Fibroblast of skin of left quadriceps (primary cell): ENCODE results near the gene STPG3.
"Not testable (repeated sequence)": the region's sequence is repeated elsewhere in the genome, so short reads cannot be mapped to it uniquely, and the experiment has no call there.

Experiments
- DNase-seq, 2 experiments: peaks; one replicate each; pipeline ENCODE4 v3.0.0-alpha.2; 2013; ENCODE audit warnings: low read depth in 2 of 2

STPG3 gene

DNA sequence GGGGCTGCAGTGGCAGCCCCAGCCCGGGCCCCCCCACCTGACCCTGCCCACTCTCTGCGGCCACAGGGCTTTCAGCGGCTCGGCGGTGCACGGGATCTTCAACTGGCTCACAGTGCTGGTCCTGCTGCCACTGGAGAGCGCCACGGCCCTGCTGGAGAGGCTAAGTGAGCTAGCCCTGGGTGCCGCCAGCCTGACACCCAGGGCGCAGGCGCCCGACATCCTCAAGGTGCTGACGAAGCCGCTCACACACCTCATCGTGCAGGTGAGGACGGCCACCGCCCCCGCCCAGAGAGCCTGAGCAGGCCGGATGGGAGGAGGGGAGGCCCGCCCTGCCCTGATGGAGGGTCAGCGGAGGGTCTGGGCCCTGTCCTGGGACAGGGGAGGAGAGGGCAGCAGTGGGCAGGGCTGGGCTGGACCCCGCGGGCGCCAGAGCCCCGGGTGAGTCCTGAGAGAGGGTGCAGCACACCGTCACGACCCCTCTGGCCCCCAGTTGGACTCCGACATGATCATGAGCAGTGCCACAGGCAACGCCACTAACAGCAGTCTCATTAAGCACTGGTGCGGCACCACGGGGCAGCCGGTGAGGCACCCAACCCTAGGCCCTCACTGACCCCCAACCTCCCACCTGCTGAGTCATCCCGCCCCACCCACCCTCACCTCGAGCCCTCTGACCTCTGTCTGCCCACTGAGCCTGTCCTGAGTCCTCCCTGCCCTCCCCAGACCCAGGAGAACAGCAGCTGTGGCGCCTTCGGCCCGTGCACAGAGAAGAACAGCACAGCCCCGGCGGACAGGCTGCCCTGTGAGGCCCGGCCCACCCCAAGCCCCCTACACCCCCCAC, 17.7 kb upstream of the STPG3 start:
- DNase-seq, result no peak

DNA sequence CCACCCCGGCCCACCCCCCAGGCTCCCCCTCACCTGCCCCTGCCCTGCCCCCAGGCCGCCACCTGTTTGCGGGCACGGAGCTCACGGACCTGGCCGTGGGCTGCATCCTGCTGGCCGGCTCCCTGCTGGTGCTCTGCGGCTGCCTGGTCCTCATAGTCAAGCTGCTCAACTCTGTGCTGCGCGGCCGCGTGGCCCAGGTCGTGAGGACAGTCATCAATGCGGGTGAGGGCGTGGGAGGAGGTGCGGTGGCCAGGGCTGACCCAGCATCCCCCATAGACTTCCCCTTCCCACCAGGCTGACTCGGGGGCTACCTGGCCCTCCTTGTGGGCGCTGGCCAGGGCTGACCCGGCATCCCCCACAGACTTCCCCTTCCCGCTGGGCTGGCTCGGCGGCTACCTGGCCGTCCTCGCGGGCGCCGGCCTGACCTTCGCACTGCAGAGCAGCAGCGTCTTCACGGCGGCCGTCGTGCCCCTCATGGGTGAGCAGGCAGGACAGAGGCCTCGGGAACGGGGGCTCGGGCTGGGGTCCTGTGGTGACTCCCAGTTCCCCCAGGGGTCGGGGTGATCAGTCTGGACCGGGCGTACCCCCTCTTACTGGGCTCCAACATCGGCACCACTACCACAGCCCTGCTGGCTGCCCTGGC, 16.9 kb upstream of the STPG3 start:
- no peak for DNase-seq

DNA sequence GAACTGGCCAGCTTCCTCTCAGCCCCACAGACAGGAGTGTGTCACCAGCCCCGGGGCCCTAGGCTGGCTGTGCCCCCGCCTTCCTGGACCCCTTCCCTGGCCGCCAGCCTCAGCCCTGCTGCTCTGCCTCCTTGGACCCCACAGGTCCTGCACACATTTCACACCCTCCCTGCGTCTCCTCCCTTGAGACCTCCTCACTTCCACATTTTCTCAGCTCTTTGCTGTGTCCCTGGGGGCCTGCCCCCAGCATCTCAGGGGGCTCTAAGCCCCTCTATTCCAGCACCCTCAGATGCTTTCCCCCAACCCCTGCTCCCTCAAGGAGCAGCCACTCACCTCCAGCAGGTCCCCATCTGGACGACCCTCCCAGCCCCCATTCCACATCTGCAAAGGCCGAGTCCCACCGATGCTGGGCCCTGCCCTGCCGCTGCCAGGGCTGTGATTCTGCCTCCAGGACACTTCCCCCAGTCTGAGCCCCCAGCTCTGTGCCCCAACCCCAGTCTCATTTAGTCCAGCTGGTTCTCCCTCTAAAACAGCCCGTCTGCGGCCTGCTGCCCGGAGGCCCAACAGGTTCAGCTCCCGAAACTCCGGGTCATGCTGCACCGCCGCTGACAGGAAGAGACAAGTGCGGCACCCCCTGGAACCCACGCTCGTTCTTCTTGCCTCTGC, 16.2 kb upstream of the STPG3 start:
- DNase-seq, result no peak

DNA sequence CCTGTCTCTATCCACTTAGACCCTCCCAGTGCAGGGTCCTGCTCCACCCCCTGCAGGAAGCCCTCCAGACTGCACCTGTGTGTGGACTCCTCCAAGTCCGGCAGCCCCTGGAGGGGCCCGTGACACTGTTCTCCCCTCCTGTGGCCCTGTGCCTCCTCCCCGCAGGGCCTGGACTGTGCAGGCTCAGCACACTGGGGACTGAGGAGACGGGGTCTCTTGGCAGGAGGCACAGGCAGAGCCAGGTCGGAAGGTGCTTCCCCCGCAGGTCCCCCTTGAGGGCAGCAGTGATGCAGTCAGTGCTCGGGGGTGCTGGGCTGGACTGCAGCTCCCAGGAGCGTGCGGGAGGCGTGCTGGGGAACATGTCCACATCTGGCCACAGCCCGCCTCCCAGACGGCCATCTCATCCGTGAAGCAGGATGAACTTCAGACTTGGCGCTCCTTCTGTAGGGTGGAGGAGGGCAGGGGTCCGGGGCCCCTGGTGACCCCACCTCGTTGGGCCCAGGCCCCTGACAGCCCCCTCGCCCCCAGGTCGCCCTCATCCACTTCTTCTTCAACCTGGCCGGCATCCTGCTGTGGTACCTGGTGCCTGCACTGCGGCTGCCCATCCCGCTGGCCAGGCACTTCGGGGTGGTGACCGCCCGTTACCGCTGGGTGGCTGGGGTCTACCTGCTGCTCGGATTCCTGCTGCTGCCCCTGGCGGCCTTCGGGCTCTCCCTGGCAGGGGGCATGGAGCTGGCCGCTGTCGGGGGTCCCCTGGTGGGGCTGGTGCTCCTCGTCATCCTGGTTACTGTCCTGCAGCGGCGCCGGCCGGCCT, 15.5 kb upstream of the STPG3 start:
- DNase-seq, result no peak

DNA sequence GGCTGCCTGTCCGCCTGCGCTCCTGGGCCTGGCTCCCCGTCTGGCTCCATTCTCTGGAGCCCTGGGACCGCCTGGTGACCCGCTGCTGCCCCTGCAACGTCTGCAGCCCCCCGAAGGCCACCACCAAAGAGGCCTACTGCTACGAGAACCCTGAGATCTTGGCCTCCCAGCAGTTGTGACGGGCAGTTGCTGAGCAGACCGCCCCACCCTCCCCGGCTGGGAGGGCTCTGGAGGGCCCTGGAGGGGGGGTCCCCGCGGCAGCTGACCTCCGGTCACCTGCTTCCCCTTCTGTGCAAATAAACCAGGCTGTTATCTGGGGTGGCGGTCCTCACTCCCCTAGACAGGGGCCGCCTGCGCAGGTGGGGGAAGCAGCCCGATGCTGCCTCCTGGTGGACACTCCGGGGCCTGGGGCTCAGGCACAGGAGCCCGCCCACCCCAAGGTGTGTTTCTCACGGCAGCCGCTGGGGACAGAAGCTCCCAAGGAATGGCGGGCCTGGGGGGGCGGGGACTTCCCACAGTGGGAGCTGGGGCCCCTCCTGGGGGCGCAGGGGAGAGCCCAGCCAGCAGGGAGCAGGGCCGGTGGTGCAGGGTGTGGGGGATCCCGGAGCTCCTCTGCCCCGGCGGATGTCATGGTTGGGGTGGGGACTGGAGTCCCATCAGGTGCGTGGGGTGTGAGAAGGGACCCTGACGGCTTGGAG, 14.7 kb upstream of the STPG3 start:
- peak; percentile 38 to 39 for DNase-seq

DNA sequence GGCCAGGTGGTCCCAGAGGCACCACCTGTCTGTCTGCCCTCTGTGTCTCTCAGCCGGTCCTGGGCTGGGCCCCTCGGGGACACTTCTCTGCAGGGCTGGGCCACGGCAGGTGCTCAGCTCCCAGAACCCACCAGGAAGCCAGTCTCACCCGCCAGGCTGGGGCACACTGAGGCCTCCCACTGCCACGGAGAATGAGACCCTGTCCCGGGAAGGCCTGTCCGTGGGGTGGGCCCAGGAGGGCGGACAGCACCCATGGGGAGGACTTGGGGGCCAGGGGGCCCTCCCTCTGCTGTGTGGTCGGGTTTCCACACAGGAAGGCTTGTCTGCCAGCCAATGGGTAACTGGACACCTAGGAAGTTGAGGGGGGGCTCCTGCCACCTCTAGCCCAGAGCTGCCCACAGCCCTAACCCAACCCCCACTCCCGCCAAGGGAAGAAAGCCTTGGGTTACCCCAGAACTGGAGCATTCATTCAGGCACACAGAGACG, 14.1 kb upstream of the STPG3 start:
- DNase-seq, result no peak

DNA sequence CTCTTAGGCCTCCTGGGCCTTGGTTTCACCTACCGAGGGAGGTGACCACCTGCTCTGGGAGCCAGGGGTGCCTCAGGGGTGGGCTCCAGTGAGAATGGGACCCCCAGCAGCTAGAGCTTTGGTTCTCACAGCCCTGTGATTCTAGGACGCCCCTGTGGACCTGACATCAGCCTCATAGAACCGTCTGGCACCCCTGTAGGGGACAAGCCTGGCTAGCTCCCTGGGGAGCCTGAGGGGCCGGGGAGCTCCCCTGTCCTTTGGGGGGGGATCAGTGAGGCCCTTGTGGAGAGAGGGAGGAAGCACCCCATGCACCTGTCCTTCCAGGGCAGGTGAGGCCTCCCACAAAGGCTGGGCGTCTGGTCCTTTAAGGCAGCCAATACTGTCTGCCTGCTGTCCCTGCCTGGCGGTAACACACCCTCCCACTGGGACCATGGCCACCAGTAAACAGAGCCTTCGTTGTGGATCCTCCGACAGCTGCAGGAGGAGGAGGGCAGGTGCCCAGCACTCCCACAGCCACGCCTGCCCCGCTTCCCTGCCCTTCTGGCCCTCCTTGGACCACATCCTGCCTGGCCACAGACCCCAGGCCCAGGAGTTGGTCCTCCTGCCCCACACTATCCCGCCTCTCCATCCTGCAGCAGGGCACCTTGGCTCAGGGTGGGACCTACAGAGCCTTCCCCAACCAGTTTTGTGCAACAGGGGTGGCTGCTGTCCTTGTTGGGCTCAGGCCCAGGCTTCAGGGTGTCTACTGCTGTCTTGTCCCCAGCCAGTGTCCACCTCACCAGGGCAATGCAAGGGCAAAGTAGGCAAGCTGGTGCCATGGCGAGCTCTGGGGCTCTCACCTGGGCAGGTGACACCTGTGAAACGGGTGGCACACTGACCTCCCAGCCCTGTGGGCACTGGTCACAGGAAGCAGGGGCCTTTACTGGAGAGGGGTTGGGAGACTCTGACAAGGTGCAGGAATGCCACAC, 13.0 kb upstream of the STPG3 start:
- DNase-seq, result no peak

DNA sequence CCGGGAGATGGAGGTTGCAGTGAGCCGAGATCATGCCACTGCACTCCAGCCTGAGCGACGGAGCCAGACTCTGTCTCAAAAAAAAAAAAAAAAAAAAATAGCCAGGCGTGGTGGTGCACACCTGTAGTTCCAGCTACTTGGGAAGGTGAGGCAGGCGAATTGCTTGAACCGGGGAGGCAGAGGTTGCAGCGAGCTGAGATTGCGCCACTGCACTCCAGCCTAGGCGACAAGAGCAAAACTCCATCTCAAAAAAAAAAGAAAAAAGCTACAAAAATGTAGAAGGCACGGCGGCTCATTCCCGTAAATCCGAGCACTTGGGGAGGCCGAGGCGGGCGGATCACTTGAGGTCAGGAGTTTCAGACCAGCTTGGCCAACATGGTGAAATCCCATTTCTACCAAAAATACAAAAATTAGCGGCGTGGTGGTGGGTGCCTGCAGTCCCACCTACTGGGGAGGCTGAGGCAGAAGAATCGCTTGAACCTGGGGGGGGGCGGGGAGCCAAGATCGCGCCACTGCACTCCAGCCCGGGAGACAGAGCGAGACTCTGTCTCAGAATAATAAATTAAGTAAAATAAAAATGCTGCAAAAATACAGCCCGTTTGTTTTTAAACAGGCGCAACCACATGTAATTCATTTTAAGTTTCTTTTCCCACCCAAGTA, 11.4 kb upstream of the STPG3 start:
- not testable (repeated sequence) for DNase-seq

DNA sequence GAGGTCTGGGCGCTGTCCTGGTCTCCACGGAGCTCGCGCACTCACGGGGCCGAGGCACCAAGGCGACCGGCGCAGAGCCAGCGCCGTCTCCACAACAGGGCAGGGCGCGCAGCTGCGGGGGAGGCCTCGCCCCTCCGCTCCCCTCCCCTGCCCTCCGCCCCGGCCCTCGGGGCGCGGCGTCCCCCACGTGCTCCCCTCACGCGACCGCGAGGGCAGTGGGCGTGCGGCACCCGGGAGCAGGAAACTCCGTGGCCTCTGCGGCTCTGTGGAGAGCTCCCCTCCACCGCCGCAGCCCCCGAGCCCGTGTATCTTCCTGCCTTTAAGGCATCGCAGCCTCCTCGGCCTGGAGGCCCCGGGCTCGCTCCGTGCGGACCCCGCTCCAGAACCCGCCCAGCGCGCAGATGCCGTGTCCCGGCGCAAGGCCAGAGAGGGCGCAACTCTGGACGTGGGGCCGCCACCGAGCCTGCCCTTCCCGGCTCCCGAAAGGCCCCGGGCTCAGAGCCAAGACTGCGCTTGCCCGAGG, 10.7 kb upstream of the STPG3 start:
- peak in 1 of 2 experiments; percentile 21 for DNase-seq

DNA sequence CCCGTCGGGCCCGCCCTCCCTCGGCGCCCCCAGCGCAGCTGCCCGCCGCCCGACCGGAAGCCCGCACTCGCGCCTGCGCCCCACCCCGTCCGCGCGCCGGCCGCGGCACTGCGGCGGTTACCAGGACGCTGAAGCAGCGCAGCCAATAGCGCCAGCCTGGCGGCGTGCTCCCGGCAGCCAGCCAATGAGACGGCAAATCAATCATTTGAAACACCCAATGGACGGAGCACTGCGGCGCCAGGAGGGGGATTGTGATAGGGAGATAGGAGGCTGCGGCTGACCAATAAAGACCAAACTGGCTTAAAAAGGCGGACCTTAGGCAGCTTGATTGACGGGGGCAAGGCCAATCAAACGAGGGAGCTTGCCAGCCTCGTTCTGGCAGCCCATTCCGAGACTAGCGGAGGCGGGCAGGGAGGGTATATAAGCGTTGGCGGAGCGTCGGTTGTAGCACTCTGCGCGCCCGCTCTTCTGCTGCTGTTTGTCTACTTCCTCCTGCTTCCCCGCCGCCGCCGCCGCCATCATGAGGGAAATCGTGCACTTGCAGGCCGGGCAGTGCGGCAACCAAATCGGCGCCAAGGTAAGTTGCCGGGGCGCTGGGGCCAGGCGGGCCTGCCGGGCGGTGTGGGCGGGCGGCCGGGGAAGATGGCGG, 10.1 kb upstream of the STPG3 start, which contains the start of gene TUBB4B:
Gene TUBB4B (plus strand): TSS at position 447 of the 649 bp plus-strand sequence. CDS start 74 bp downstream, at position 521.
- peak; percentile 100 for DNase-seq

DNA sequence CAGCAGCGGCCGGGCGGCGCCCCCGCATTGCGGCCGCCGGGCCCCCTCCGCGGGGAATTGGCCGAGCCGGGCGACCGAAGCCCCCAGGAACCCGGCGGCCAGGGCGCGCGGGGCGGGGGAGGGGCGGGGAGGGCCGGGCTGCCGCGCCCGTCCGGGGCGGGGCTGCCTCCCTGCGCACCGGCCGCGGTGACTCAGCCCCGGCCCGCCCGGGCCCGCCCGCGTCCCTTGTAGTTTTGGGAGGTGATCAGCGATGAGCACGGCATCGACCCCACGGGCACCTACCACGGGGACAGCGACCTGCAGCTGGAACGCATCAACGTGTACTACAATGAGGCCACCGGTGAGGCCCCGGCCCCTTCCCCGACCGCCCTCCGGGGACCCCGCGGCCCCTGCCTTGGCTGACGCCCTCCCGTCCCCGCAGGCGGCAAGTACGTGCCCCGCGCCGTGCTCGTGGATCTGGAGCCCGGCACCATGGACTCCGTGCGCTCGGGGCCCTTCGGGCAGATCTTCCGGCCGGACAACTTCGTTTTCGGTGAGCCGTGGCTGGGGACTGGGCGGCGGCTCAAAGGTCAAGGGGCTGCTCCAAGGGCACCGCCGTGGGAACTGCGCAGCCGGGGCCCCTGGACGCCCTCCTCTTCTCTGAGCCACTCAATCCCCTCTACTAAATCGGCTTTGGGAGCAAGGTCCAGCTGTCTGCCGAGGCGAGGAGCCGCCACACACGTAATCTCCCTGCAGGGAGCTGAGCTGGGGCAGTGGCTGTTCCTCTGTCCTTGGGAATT, 9.4 kb upstream of the STPG3 start:
- DNase-seq, result peak in 1 of 2 experiments; percentile 8

DNA sequence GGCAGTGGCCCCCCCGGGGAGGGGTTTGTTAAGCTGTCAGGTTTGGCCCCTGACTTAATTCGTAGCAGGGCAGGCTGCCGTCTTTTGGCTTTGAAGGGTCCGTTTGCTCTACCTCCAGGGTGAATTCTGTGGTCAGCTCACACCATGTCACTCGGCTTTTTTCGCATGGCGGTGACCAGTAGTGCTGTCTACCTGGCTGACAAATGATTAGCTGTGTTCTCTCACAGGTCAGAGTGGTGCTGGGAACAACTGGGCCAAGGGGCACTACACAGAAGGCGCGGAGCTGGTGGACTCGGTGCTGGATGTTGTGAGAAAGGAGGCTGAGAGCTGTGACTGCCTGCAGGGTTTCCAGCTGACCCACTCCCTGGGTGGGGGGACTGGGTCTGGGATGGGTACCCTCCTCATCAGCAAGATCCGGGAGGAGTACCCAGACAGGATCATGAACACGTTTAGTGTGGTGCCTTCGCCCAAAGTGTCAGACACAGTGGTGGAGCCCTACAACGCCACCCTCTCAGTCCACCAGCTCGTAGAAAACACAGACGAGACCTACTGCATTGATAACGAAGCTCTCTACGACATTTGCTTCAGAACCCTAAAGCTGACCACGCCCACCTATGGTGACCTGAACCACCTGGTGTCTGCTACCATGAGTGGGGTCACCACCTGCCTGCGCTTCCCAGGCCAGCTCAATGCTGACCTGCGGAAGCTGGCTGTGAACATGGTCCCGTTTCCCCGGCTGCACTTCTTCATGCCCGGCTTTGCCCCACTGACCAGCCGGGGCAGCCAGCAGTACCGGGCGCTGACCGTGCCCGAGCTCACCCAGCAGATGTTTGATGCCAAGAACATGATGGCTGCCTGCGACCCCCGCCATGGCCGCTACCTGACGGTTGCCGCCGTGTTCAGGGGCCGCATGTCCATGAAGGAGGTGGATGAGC, 8.6 kb upstream of the STPG3 start:
- DNase-seq, result no peak

DNA sequence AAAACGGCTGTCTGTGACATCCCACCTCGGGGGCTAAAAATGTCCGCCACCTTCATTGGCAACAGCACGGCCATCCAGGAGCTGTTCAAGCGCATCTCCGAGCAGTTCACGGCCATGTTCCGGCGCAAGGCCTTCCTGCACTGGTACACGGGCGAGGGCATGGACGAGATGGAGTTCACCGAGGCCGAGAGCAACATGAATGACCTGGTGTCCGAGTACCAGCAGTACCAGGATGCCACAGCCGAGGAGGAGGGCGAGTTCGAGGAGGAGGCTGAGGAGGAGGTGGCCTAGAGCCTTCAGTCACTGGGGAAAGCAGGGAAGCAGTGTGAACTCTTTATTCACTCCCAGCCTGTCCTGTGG, 7.8 kb upstream of the STPG3 start:
- not testable (repeated sequence) for DNase-seq

DNA sequence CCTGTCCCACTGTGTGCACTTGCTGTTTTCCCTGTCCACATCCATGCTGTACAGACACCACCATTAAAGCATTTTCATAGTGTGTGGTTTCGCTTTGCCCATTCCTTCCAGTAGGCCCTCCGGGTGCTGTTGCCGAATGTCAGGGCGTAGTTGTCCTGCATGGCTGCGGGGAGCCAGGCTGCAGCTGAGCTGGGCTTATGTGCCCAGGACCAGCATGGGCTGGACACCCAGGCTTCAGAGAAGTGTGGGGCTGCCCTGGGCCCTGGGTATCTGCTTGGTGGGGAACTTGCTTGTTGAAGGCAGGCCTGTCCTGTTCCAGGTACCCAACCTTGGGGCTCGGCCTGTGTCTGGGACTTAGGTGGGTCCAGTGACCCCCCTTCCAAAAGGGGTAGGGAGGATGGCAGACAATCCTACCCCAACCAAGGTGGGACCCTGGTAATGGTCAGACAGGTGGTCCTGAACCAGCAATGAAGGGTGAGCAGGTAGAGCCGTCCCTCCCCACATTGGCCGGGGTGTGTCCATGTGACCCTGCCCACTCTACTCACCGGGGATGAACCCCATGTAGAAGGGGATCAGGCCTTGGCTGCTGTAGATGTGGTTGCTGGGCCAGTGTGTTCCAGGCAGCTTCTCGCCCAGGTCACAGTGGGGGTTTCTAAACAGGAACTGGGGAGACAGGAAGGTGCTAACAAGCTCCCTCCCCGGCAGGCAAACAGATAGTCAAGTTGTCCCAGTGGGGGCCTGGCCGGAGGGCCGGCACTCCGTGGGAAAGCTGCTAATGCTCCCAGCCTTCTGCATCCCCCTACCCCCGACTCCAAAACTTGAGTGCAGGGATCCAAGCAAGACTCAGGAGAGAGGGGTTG, 7.2 kb upstream of the STPG3 start:
- DNase-seq, result no peak
